SK-N-DZ (cell line): Measurements from ENCODE around the gene NUP210L.
"Not testable (repeated sequence)": the region's sequence is repeated elsewhere in the genome, so short reads cannot be mapped to it uniquely, and the experiment has no call there.

Source experiments
- DNase-seq: peaks from one replicate; pipeline ENCODE4 v3.0.0-alpha.2; 2015; ENCODE audit warnings: low spot score

The NUP210L gene

GRCh38 chr1:154170547-154171222 lies 15.8 kb upstream of the NUP210L start:
- DNase-seq: no peak

- DNase-seq: no peak
These were observed 12.6 kb upstream of the NUP210L start for GRCh38 chr1:154167461-154167860.

- DNase-seq: no peak
These were observed 11.3 kb upstream of the NUP210L start for GRCh38 chr1:154166207-154166606.

- no peak for DNase-seq
These were observed 4.7 kb upstream of the NUP210L start for GRCh38 chr1:154159554-154159953.

- DNase-seq: no peak
These were observed 3.6 kb upstream of the NUP210L start for GRCh38 chr1:154158307-154159125.

- no peak for DNase-seq
These were observed 2.8 kb upstream of the NUP210L start for GRCh38 chr1:154157520-154158306.

GRCh38 chr1:154155251-154155650 lies 378 bp upstream of the NUP210L start:
- DNase-seq: no peak

- DNase-seq: no peak
These were observed 820 bp downstream of the NUP210L start for GRCh38 chr1:154154053-154154452.

- DNase-seq: no peak
These were observed 3.6 kb downstream of the NUP210L start for GRCh38 chr1:154151311-154151710.

- no peak for DNase-seq
These were observed 6.1 kb downstream of the NUP210L start for GRCh38 chr1:154148807-154149206.

- DNase-seq: not testable (repeated sequence)
These were observed 7.4 kb downstream of the NUP210L start for GRCh38 chr1:154147505-154147904.

- DNase-seq: no peak
These were observed 8.9 kb downstream of the NUP210L start for GRCh38 chr1:154145986-154146385.

GRCh38 chr1:154142358-154142757 lies 12.5 kb downstream of the NUP210L start:
- DNase-seq: no peak

GRCh38 chr1:154141240-154141639 lies 13.6 kb downstream of the NUP210L start:
- DNase-seq: no peak

GRCh38 chr1:154137888-154138287 lies 17.0 kb downstream of the NUP210L start:
- no peak for DNase-seq

- no peak for DNase-seq
These were observed 21.6 kb downstream of the NUP210L start for GRCh38 chr1:154133256-154133655.

- no peak for DNase-seq
These were observed 25.4 kb downstream of the NUP210L start for GRCh38 chr1:154129391-154129970.

GRCh38 chr1:154123205-154123604 lies 31.7 kb downstream of the NUP210L start:
- DNase-seq: not testable (repeated sequence)

GRCh38 chr1:154117642-154118041 lies 37.2 kb downstream of the NUP210L start:
- DNase-seq: no peak

GRCh38 chr1:154115180-154115579 lies 39.7 kb downstream of the NUP210L start:
- no peak for DNase-seq

- DNase-seq: no peak
These were observed 50.3 kb downstream of the NUP210L start for GRCh38 chr1:154104433-154105082.
